Measurements from ENCODE around the gene CYP2A6. TPM values are rescaled to one million over a fixed set of nuclear protein-coding genes. Genes with fewer than 3 reads are reported as not detected.
A peak's percentile ranks its signal among the peaks of the same experiment; 100 is the strongest.
"Not testable (repeated sequence)": the region's sequence is repeated elsewhere in the genome, so short reads cannot be mapped to it uniquely, and the experiment has no call there.

The CYP2A6 gene
- total and polyA plus RNA-seq, 2 donors, result 0.09 to 0.16 TPM

GRCh38 chr19:40825460-40826095 is 24.7 kb downstream of the CYP2A6 start:
- not testable (repeated sequence) for DNase-seq (ENCODE audit: low read depth in 6 of 9, low spot score in 9 of 9); H3K4me3 ChIP-seq (ENCODE audit: low read length in 2 of 2); H3K27ac ChIP-seq (ENCODE audit: low read depth in 1 of 2, low read length in 1 of 2); H3K4me1 ChIP-seq (ENCODE audit: control insufficient read depth in 2 of 2, insufficient read depth in 2 of 2, low read length in 2 of 2); H3K27me3 ChIP-seq (ENCODE audit: control insufficient read depth in 2 of 2, insufficient read depth in 1 of 2, low read length in 1 of 2); H3K9me3 ChIP-seq (ENCODE audit: control insufficient read depth in 2 of 2, insufficient read depth in 1 of 2, low read length in 1 of 2); H3K36me3 ChIP-seq (ENCODE audit: control insufficient read depth in 2 of 2, insufficient read depth in 2 of 2, low read length in 1 of 2)
- over 99% methylated on average over 6 of the region's 6 CpGs for WGBS

GRCh38 chr19:40824916-40825315 is 25.3 kb downstream of the CYP2A6 start:
- not testable (repeated sequence) for DNase-seq (ENCODE audit: low read depth in 6 of 9, low spot score in 9 of 9); H3K4me3 ChIP-seq (ENCODE audit: low read length in 2 of 2); H3K27me3 ChIP-seq (ENCODE audit: control insufficient read depth in 2 of 2, insufficient read depth in 1 of 2, low read length in 1 of 2); H3K27ac ChIP-seq (ENCODE audit: low read depth in 1 of 2, low read length in 1 of 2); H3K4me1 ChIP-seq (ENCODE audit: control insufficient read depth in 2 of 2, insufficient read depth in 2 of 2, low read length in 2 of 2); H3K36me3 ChIP-seq (ENCODE audit: control insufficient read depth in 2 of 2, insufficient read depth in 2 of 2, low read length in 1 of 2); H3K9me3 ChIP-seq (ENCODE audit: control insufficient read depth in 2 of 2, insufficient read depth in 1 of 2, low read length in 1 of 2)
- 80% methylated on average over 16 of the region's 16 CpGs for WGBS

GRCh38 chr19:40822704-40823553 is 27.3 kb downstream of the CYP2A6 start:
- 69% methylated on average over 9 of the region's 9 CpGs for WGBS
- H3K4me1 ChIP-seq (ENCODE audit: control insufficient read depth in 2 of 2, insufficient read depth in 2 of 2, low read length in 2 of 2); H3K9me3 ChIP-seq (ENCODE audit: control insufficient read depth in 2 of 2, insufficient read depth in 1 of 2, low read length in 1 of 2); H3K36me3 ChIP-seq (ENCODE audit: control insufficient read depth in 2 of 2, insufficient read depth in 2 of 2, low read length in 1 of 2); H3K27ac ChIP-seq (ENCODE audit: low read depth in 1 of 2, low read length in 1 of 2); H3K4me3 ChIP-seq (ENCODE audit: low read length in 2 of 2); H3K27me3 ChIP-seq (ENCODE audit: control insufficient read depth in 2 of 2, insufficient read depth in 1 of 2, low read length in 1 of 2); DNase-seq (ENCODE audit: low read depth in 6 of 9, low spot score in 9 of 9): not testable (repeated sequence)

- no peak for DNase-seq (ENCODE audit: low read depth in 6 of 9, low spot score in 9 of 9)
- H3K4me3 ChIP-seq (ENCODE audit: low read length in 2 of 2), result no peak overlapping the region
- WGBS, result 94% methylated on average over 22 of the region's 22 CpGs
- no peaks in the 10 kb centered on the region for H3K27me3 ChIP-seq (ENCODE audit: control insufficient read depth in 2 of 2, insufficient read depth in 1 of 2, low read length in 1 of 2)
- peaks cover 4 to 5% of the 10 kb centered on the region in 2 donors for H3K4me1 ChIP-seq (ENCODE audit: control insufficient read depth in 2 of 2, insufficient read depth in 2 of 2, low read length in 2 of 2)
- H3K9me3 ChIP-seq (ENCODE audit: control insufficient read depth in 2 of 2, insufficient read depth in 1 of 2, low read length in 1 of 2), result no peaks in the 10 kb centered on the region
- no peak overlapping the region for H3K27ac ChIP-seq (ENCODE audit: low read depth in 1 of 2, low read length in 1 of 2)
- peaks cover 0 to under 1% of the 10 kb centered on the region in 2 donors for H3K36me3 ChIP-seq (ENCODE audit: control insufficient read depth in 2 of 2, insufficient read depth in 2 of 2, low read length in 1 of 2)
Measured at GRCh38 chr19:40822161-40822560, 28.1 kb downstream of the CYP2A6 start.

GRCh38 chr19:40819479-40820234 is 30.6 kb downstream of the CYP2A6 start:
- not testable (repeated sequence) for H3K9me3 ChIP-seq (ENCODE audit: control insufficient read depth in 2 of 2, insufficient read depth in 1 of 2, low read length in 1 of 2); H3K4me1 ChIP-seq (ENCODE audit: control insufficient read depth in 2 of 2, insufficient read depth in 2 of 2, low read length in 2 of 2); H3K36me3 ChIP-seq (ENCODE audit: control insufficient read depth in 2 of 2, insufficient read depth in 2 of 2, low read length in 1 of 2); H3K27me3 ChIP-seq (ENCODE audit: control insufficient read depth in 2 of 2, insufficient read depth in 1 of 2, low read length in 1 of 2); H3K4me3 ChIP-seq (ENCODE audit: low read length in 2 of 2)
- peak overlapping the region in 1 of 2 donors; percentile 18 for H3K27ac ChIP-seq (ENCODE audit: low read depth in 1 of 2, low read length in 1 of 2)
- peak in 2 of 9 donors; percentile 56 to 67 for DNase-seq (ENCODE audit: low read depth in 6 of 9, low spot score in 9 of 9)
- 43% methylated on average over 6 of the region's 6 CpGs for WGBS

- not testable (repeated sequence) for H3K36me3 ChIP-seq (ENCODE audit: control insufficient read depth in 2 of 2, insufficient read depth in 2 of 2, low read length in 1 of 2); H3K4me1 ChIP-seq (ENCODE audit: control insufficient read depth in 2 of 2, insufficient read depth in 2 of 2, low read length in 2 of 2); H3K27ac ChIP-seq (ENCODE audit: low read depth in 1 of 2, low read length in 1 of 2); H3K4me3 ChIP-seq (ENCODE audit: low read length in 2 of 2); H3K9me3 ChIP-seq (ENCODE audit: control insufficient read depth in 2 of 2, insufficient read depth in 1 of 2, low read length in 1 of 2)
- DNase-seq (ENCODE audit: low read depth in 6 of 9, low spot score in 9 of 9), result peak in 1 of 9 donors; percentile 53
- WGBS, result 24% methylated on average over 36 of the region's 36 CpGs
- H3K27me3 ChIP-seq (ENCODE audit: control insufficient read depth in 2 of 2, insufficient read depth in 1 of 2, low read length in 1 of 2), result peaks cover 0 to 17% of the 10 kb centered on the region in 2 donors
Measured at GRCh38 chr19:40818480-40819399, 31.5 kb downstream of the CYP2A6 start.

- DNase-seq (ENCODE audit: low read depth in 6 of 9, low spot score in 9 of 9), result no peak
- H3K27me3 ChIP-seq (ENCODE audit: control insufficient read depth in 2 of 2, insufficient read depth in 1 of 2, low read length in 1 of 2), result peaks cover 15 to 50% of the 10 kb centered on the region in 2 donors
- H3K9me3 ChIP-seq (ENCODE audit: control insufficient read depth in 2 of 2, insufficient read depth in 1 of 2, low read length in 1 of 2), result no peaks in the 10 kb centered on the region
- no peaks in the 10 kb centered on the region for H3K36me3 ChIP-seq (ENCODE audit: control insufficient read depth in 2 of 2, insufficient read depth in 2 of 2, low read length in 1 of 2)
- no peak overlapping the region for H3K4me3 ChIP-seq (ENCODE audit: low read length in 2 of 2)
- WGBS, result 88% methylated on average over 4 of the region's 4 CpGs
- peaks cover 10 to 20% of the 10 kb centered on the region in 2 donors for H3K4me1 ChIP-seq (ENCODE audit: control insufficient read depth in 2 of 2, insufficient read depth in 2 of 2, low read length in 2 of 2)
- no peak overlapping the region for H3K27ac ChIP-seq (ENCODE audit: low read depth in 1 of 2, low read length in 1 of 2)
Measured at GRCh38 chr19:40815223-40815622, 35.0 kb downstream of the CYP2A6 start.

- DNase-seq (ENCODE audit: low read depth in 6 of 9, low spot score in 9 of 9), result no peak
- H3K27ac ChIP-seq (ENCODE audit: low read depth in 1 of 2, low read length in 1 of 2), result no peak overlapping the region
- peaks cover 5 to 18% of the 10 kb centered on the region in 2 donors for H3K4me1 ChIP-seq (ENCODE audit: control insufficient read depth in 2 of 2, insufficient read depth in 2 of 2, low read length in 2 of 2)
- 79% methylated on average over 4 of the region's 4 CpGs for WGBS
- H3K27me3 ChIP-seq (ENCODE audit: control insufficient read depth in 2 of 2, insufficient read depth in 1 of 2, low read length in 1 of 2), result peaks cover 15 to 55% of the 10 kb centered on the region in 2 donors
- H3K36me3 ChIP-seq (ENCODE audit: control insufficient read depth in 2 of 2, insufficient read depth in 2 of 2, low read length in 1 of 2), result peaks cover 12 to 18% of the 10 kb centered on the region in 2 donors
- H3K9me3 ChIP-seq (ENCODE audit: control insufficient read depth in 2 of 2, insufficient read depth in 1 of 2, low read length in 1 of 2), result no peaks in the 10 kb centered on the region
- H3K4me3 ChIP-seq (ENCODE audit: low read length in 2 of 2), result no peak overlapping the region
Measured at GRCh38 chr19:40813182-40813581, 37.1 kb downstream of the CYP2A6 start.
